HG02840 (cell line): ENCODE data around the gene NACC2.

Source experiments
- ATAC-seq: cut with Tn5 transposase; IDR thresholded peaks from one replicate; pipeline ENCODE4 v1.9.1; 2021; ENCODE audit warnings: mild to moderate bottlenecking, moderate library complexity, moderate number of reproducible peaks; ENCODE audit not compliant: unreplicated experiment, low FRiP score

The NACC2 gene

DNA sequence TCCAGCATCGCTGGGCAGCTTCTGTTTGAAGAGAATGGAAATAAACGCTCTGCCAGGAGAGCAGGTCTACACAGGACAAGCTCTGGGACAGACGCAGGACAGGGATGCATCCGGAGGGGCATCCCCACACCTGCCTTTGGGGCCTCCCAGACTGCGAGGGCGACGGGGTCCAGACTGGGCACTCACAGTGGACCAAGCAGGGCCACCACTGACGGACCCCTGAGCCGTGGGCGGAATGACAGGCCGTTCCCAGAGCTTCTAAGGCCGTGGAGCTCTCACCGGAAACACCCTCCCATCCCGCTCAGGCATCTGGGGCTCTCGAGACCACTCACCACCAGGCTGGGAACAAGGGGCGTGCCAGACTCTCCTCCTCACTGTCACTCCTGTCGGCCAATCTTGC is 34.1 kb upstream of the NACC2 start:
- no peak for ATAC-seq

DNA sequence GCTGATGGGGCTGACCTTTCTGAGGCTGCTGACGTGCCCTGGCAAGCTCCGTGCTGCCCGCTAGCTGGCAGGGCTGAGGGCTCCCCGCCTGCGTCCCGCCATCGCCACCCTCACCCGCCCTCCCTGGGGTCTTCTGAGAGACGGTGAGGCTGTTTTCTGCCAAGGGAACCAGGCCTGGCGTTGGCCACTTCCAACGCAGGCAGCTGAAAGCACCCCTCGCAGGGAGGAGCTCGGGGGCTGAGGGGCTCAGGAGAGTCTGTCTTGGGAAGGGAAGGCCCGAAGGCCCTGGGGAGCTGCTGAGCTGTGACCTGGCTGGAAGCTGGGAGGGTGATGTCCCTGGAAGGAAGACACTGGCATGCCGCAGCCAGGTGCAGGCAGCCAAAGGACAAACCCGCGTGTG is 33.3 kb upstream of the NACC2 start:
- ATAC-seq = no peak

DNA sequence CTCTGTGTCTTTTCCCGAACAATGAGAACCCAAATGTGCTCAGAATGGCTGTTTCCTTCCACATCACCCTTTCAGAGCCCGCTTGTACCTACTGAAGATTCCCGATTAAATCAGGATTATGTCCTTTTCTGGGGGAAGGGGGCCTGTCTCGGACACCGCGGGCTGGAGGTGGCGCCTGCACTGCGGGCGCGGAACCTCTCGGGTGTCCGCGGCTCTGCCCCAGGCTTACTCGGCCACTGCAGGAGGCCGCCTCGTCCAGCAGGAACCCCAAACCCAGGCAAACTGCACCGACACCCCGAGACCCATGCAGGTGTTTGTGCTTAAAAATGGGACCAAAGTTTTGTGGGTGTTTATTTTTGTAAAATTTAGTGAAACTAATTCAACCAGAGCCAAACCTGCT is 32.2 kb upstream of the NACC2 start:
- ATAC-seq = no peak

DNA sequence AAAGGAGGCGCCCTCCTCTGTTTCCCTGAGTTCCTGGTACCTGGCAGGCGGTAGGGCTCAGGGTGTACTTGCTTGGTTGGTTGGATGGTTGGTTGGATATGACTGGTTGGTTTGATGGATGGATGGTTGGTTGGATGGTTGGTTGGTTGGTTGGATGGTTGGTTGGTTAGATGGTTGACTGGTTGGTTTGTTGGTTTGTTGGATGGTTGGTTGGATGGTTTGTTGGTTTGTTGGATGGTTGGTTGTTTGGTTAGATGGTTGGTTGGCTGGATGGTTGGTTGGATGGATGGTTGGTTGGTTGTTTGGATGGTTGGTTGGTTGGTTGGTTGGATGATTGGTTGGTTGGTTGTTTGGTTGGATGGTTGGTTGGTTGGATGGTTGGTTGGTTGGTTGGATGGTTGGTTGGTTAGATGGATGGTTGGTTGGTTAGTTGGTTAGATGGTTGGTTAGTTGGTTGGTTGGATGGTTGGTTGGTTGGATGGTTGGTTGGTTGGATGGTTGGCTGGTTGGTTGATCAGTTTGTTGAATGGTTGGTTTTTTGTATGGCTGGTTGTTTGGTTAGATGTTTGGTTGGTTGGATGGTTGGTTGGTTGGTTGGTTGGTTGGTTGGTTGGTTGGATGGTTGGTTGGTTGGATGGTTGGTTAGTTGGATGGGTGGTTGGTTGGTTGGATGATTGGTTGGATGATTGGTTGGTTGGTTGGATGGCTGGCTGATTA is 30.0 kb upstream of the NACC2 start:
- ATAC-seq = no peak

DNA sequence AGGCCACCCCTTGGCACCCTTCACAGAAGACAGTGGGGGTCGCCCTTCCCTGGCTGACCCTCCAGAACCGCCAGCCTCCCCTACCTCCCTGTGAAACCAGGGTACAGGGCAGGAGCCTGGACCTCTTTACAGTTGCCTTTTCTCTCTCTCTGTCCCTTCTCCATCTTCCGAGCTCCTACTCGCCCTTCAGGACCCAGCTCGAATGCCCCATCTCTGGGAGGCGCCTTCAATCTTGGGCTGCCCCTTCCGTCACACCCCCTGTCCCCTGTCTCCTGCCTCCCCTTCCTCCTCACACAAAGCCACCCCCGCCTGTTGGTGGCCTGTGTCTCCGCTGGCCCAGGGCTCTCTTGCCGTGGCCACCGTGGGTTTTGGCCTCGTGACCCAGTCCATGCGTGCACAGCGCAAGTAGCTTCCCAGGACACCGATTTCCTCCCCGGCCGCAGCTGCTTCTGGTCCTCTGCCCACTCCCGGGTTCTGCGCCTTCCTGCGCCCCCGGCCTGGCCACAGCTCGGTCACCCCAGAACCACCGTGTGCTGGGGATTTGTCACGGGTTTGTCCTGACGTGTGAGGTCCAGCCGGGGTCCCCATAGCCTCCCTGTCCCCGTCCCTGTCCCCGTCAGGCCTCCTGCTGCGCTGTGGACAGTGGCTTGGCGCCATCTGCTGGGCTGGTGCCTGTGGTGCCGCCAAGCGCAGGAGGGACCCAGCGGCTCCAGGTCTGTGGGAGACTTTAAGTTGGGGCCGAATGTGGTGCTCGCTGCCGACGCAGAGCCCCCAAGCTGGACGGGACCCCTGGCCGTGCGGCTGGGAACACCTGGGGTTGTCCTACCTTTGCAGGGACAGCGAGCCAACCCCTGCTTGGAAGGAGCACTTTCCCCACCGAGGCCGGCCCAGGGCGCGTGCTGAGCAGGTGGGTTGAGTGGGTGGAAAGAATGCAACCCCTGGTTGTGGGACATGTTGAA is 27.6 kb upstream of the NACC2 start:
- no peak for ATAC-seq

DNA sequence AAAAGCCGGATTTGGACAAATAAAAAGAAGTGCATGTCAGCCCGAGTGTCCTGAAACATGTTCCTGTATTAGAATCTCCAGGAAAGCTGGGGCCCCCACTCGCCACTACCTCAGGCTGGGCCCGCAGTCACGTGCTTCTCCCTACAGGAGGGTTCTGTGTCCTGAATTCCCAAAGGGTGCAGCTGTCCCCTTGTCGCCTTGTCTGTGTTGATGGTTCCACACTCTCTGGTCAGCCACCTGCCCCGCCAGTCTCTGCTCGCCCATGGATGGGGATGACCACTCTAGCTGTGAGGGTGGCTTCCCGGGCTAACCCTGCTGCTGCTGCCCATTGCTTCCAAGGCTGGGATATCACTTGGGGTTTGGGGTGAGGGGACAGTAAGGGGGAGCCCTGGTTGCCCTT is 26.7 kb upstream of the NACC2 start:
- no peak for ATAC-seq

DNA sequence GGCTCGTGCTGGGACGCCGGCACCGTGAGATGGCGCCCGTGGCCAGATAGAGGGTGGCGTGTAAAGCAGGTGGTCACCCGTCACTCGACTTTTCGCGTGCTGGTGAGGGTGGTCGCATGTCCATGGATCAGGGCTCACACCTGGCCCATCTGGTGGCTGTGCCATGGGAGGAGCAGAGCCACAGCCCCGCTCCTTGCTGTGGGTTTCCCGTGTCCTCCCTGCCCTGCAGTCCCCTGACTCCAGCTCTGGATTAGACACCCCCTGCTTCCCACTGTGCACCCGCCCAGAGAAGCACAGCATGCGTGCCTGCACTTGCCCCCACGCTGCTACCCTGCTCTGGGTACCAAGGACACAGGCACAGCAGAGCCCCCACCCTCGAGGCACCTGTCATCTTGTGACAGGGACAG is 25.4 kb upstream of the NACC2 start:
- no peak for ATAC-seq

DNA sequence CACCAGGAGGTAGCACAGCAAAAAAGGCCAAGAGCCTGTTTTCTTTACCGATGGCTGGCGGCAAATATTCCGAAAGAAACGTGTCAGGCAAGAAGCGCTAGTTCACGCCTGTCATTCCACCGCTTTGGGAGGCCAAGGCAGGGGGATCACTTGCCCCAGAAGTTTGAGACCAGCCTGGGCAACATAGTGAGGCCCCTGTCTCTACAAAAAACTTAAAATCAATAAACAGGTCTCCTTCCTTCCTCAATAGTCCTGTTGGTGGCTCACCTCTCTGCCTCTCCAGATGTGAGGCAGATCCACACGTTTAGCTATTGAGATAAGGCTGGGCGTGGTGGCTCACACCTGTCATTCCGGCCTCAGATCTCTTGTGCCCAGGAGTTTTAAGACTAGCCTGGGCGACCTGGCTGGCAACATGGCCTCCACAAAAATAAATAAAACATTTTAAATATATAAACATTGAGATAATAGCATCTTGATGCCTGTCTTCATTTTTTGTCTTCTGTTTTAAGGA is 24.8 kb upstream of the NACC2 start:
- no peak for ATAC-seq

DNA sequence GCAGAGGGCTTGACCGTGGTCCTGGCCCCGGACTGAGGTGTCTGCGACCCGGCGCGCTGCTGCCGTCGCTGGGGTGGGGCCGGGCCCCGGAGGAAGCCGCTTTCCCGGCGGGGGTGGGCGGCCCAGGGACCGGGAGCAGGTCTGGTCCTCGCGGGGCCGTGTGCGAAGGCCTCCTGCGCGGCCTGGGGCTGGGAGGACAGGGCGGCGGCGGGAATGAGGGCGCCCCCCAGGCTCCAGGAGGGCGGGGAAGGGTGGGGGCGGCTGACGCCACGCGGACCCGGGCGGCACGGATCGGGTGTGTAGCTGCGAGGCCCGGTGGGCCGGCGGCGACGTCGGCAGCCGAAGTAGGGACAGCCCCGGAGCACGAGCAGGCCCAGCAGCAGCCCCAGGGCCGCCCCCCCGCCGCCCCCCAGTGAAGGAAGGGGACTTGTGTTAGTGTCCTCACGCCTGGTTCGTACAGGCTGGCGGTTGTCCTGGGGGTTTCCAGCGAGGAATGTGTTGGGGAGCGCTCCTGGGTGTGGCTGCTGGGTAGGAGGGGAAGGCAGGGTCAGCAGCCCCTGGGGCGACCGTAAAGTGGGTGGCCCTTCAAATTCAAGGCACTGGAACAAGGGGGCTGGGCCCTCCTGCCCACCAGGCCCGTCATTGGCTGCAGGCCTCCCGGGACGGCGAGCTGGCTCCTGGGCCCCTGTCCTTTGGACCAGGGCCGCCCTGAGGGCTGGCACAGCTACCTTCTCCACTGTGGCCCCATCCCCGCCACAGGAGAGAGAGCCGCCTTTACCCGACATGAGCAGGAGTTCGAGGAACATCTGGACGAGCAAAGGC is 24.2 kb upstream of the NACC2 start:
- peak; percentile 3 for ATAC-seq

DNA sequence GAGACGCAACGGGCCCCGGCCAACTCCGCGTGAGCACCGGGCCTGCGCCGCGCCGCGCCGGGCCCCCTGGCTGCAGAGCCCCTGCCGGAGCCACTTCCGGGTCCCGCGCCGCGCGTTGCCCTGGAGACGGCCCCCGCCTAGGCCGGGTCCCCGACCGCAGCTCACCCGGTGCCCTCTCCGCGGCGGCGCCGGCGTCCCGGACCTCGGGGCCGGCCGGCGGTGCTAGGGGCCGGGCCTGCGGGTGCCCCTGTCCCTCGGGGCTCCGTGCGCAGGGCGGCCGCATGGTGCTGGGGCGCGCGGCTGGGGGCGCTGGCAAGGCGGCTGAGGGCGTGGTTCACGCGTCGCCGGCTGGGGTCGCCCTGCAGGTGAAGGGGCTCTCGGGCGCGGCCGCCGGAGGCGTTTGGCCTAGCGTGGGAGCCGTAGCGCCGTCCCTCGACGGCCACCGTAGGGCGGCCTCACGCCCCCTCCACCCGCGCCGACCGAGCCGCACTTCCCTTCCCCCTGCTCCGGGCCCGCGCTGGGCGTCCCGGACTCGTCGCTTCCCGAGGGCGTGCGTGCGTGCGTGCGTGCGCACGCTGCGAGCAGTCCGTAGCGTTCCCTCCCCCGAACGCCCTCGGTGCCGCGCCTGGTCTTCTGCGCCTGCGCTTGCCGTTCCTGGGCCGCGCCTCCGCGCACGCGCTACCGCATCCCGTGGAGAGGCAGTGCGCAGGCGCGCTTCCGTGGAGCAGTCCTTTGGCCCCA is 23.4 kb upstream of the NACC2 start, which contains the start of gene TMEM250:
TSS of gene TMEM250 (minus strand) at position 556 of the 741 bp plus-strand sequence. CDS start 1,975 bp downstream, outside the sequence.
- peak; percentile 73 for ATAC-seq

DNA sequence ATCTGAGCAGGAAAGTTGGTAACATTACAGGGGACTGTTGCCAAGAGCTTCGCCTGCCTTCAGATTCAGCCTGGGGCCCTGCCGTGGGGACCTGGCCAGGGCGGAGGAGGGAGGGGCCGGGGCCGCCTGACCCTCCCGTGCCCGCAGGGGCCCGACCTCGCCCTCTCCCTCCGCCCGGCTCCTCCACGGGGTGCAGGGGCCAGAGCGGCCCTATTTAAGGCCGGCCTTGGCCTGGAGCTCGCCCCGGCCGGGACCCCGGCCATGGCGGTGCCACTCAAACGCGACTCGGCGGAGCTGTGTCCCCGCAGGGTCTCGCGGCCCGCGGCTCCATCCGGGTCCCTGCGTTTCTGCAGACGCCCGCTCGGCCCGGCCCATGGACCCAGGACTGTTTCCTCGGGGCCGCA is 22.8 kb upstream of the NACC2 start:
- ATAC-seq = peak; percentile 11

DNA sequence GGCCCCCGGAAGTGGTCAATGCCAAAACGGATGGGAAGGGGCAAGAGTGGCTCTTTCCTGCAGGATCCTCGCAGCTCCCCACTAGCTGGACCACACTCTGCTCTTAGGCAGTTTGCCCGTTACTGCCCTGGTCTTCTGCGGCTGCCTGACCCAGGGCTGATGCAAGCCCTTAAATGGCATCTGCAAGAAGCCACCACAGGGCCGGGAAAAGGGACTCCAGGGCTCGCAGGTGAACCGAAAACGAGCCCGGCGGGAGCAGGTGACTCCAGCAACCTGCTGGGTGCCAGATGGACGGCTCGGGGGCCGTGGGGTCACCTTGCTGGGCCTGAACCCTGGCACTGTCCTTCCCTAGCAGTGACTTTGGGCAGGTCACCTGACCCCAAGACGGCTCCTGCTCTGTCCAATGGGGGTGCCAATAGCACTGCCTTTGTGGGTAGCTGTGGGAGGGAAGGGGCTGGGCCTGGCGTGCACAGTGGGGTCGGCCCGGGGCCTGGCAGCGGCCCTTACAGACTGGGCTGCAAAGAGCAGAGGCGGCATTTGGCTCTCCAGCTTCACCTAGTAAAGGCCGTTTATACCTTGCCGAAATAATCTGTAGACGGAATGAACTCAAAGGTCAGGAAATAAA is 22.3 kb upstream of the NACC2 start:
- no peak for ATAC-seq

DNA sequence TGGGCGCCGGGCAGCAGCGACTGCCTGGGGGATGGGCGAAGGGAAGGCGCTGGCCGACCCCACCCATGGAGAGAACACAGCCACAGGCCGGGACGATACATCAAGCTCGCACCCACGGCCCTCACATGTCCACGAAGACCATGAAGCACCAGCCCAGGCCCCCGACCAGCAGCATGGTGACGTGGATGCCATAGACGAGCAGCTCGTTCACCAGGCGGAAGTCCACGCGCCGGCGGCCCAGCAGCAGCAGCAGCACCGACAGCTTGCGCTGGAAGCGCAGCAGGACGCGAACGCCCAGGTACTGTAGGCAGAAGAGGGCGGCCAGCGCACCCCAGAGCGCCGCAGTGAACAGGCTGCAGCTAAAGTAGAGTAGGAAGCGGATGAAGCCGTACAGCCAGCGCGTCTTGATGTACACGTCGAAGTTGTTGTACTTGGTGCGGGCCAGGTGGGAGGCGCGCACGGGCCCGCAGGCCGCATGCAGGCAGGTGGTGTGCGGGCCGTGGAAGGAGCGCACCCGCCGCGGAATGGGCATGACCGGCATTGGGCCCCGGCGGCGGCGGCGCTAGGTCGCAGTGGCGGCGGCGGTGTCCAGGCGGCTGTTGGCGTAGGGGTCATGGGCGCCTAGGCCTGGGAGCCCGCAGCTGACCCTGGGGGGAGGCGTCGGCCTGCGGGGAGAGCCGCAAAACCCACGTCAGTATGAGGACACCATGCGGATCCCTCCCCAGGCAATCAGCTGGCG is 21.4 kb upstream of the NACC2 start:
- ATAC-seq = no peak

DNA sequence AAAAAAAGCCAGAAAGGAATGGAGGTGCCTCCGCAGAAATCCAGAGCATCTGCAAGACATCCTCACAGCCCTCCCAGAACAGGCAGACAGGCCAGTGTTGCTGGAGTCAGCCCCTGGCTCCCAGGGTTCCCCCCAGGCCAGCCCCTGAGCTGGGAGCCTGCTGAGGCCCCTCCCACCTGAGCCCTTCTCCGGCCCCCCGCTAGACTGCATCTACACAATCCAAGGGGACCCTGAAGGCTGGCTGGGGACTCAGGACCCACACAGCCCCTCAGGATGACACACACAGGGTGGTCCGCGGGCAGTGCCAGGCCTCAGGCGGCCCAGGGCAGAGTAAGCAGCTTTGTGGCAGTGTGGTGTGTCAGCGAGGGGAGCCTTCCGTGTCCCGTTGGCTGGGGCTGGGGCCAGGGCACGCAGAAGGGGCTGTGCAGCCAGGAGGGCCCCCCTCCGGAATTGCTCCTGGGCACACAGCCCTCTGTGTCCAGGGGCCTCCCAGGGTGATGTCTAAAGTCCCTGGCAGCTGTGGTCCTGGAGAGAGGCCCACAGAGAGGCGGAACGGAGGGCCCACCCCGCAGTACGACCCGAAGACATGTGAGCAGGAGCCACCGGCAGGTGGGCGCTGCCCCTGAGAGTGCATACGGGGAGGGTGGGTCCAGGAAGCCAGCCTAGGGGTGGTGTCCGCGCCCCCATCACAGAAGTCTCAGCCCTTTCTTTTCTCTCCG is 20.7 kb upstream of the NACC2 start:
- ATAC-seq = no peak

DNA sequence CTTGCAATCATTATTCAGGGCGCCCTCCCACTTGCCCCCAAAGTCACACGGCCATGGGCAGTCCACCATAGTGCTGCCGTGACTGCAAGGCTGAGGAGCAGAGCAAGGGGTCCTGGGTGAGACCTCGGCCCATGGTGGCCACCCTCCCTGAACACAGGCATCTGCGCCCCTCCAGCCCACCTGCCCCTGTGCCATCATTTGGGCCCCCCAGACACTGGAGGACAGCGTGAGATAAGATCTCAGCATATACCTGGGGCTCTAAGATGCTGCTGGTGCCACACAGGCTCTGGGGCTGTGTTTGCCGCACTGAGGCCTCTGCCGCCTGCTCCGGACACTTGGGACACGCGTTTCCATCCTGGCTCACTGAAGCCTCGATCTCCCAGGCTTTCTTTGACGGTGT is 20.1 kb upstream of the NACC2 start:
- no peak for ATAC-seq

DNA sequence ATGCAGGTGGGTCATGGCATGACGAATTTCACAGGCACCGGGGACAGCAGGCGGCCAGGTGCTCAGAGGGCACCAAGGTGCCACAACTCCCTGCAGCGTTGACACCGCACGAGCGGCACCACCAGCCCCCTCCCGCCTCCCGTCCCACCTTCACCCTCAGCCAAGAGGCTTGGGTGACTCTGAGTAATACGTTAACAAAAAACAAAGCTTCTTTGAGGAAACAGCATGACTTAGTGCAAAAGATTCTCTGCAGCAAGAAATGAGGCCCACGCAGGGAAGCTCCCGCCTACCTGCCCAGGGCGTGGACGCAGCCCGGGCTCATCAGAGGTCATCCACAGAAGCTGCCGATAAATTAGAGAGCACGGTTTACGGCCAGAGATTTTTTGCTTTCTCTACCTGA is 19.5 kb upstream of the NACC2 start:
- no peak for ATAC-seq

DNA sequence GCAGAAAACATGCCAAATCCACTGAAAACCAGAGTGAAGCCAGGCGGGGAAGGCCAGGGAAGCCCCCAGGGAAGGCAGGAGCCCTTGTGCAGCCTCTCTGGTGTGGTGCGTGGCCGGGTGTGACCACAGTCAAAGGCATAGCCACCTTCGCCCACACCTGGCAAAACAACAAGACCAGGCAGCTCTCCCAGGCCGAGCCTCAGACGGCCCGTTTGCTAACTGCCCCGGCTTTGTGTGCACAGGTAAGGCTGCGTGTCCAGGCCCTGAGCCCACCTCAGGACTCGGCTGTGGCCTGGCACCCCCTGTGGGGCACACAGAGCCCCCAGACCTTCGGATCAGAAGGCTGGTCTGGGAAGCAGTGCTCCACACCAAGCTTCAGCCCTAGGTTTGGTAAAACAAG is 17.5 kb upstream of the NACC2 start:
- no peak for ATAC-seq

DNA sequence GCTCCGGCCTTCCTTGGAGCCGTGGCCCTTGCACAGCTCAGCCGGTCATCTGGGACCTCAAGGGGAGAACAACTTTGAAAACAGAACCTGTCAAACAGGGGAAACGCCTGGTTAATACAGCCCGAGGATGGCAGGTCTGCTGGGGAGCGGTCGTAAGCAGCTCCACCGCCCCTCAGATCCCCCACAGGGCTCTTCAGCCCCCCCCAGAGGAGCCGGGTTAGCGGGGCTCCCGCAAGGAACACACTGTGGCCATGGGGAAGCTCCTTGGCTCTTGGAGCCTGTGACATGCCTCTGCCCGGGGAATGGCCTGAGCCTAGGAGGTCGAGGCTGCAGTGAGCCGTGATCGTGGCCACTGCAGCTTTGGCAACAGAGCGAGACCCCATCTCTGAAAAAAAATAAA is 16.8 kb upstream of the NACC2 start:
- no peak for ATAC-seq
